ENCODE data around the gene CCR5AS.

- TF ChIP-seq CTCF (IDR thresholded peaks at IDR 0.05) (no peak), POLR2A (IDR thresholded peaks at IDR 0.05; ENCODE audit: low read depth) (no peak), POLR2AphosphoS5 (IDR thresholded peaks at IDR 0.05) (no peak)
Observed at GRCh38 chr3:46369675-46370132, 37.2 kb downstream of the CCR5AS start.

All from esophagus muscularis mucosa (tissue), 3 donors.